ENCODE results near the gene TMEM147.

The TMEM147 gene

DNA sequence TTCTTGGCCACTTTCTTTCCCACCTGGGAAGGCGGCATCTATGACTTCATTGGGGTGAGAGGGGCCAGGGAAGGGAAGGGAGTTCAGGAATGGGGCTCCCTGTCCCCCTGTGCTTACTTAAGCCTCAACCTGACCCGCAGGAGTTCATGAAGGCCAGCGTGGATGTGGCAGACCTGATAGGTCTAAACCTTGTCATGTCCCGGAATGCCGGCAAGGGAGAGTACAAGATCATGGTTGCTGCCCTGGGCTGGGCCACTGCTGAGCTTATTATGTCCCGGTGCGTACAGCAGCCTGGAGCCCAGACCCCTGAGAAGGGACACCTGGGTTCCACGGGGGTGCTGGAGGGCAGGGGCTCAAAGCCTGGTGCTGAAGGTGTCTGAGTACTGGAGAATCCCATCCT, 1.1 kb downstream of the TMEM147 start:
- TF ChIP-seq POLR2AphosphoS5 (IDR thresholded peaks at IDR 0.05; ENCODE audit: low read depth) (no peak), SPI1 (IDR thresholded peaks at IDR 0.05; ENCODE audit: borderline replicate concordance, low read depth) (no peak), GABPA (IDR thresholded peaks at IDR 0.05; ENCODE audit: low read depth) (no peak)
- TF ChIP-seq, protein P1, sequence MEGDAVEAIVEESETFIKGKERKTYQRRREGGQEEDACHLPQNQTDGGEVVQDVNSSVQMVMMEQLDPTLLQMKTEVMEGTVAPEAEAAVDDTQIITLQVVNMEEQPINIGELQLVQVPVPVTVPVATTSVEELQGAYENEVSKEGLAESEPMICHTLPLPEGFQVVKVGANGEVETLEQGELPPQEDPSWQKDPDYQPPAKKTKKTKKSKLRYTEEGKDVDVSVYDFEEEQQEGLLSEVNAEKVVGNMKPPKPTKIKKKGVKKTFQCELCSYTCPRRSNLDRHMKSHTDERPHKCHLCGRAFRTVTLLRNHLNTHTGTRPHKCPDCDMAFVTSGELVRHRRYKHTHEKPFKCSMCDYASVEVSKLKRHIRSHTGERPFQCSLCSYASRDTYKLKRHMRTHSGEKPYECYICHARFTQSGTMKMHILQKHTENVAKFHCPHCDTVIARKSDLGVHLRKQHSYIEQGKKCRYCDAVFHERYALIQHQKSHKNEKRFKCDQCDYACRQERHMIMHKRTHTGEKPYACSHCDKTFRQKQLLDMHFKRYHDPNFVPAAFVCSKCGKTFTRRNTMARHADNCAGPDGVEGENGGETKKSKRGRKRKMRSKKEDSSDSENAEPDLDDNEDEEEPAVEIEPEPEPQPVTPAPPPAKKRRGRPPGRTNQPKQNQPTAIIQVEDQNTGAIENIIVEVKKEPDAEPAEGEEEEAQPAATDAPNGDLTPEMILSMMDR (IDR thresholded peaks at IDR 0.05; ENCODE audit: insufficient read depth, low read length), result no peak
- TF ChIP-seq, protein P2, sequence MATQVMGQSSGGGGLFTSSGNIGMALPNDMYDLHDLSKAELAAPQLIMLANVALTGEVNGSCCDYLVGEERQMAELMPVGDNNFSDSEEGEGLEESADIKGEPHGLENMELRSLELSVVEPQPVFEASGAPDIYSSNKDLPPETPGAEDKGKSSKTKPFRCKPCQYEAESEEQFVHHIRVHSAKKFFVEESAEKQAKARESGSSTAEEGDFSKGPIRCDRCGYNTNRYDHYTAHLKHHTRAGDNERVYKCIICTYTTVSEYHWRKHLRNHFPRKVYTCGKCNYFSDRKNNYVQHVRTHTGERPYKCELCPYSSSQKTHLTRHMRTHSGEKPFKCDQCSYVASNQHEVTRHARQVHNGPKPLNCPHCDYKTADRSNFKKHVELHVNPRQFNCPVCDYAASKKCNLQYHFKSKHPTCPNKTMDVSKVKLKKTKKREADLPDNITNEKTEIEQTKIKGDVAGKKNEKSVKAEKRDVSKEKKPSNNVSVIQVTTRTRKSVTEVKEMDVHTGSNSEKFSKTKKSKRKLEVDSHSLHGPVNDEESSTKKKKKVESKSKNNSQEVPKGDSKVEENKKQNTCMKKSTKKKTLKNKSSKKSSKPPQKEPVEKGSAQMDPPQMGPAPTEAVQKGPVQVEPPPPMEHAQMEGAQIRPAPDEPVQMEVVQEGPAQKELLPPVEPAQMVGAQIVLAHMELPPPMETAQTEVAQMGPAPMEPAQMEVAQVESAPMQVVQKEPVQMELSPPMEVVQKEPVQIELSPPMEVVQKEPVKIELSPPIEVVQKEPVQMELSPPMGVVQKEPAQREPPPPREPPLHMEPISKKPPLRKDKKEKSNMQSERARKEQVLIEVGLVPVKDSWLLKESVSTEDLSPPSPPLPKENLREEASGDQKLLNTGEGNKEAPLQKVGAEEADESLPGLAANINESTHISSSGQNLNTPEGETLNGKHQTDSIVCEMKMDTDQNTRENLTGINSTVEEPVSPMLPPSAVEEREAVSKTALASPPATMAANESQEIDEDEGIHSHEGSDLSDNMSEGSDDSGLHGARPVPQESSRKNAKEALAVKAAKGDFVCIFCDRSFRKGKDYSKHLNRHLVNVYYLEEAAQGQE (IDR thresholded peaks at IDR 0.05; ENCODE audit: insufficient replicate concordance, low read depth), result no peak
- peak overlapping the region; percentile 94 for H3K4me3 ChIP-seq (replicated peaks; ENCODE audit: insufficient read depth, low read length)
- DNase-seq (ENCODE audit: low read depth in 1 of 2, low spot score in 1 of 2), result no peak
- no peaks in the 10 kb centered on the region for H3K27me3 ChIP-seq (ENCODE audit: insufficient read depth, poor library complexity, severe bottlenecking)
- H3K27ac ChIP-seq (replicated peaks), result no peak overlapping the region; the same call in 1 of the 2 replicates

DNA sequence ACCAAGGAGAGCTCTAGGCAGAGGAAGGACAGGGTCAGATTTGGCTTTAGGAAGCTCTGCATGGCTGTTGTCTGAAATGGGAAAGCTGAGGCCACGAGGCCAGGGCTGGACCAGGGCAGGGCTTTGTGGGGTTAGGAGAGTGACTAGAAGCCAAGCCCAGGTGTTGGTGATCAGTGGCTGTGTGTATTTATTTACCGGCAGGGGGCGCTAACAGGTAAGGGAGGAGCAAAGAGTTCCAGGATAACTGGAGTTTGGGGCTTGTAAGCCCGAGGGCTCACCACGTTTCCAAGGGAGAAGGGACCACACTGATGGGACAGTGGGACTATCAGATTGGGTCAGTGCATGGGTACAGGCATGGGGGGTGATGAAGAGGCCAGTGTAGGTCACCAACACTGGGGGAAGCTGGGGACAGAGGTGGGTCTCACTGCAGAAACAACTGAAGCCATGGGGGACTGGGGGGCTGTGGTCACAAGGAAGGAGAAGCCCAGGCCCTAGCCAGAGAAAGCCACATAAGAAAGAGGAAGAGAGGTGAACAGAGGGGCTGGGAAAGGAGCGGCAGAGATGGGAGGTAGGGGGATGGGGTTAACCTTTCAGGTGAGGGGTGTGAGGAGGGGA, 3.9 kb downstream of the TMEM147 start:
- TF ChIP-seq, protein P1 (IDR thresholded peaks at IDR 0.05; ENCODE audit: insufficient read depth, low read length), result peak; percentile 64
- no peak for TF ChIP-seq GABPA (IDR thresholded peaks at IDR 0.05; ENCODE audit: low read depth)
- Histone ChIP-seq H3K27ac (replicated peaks) (no peak overlapping the region), H3K27me3 (ENCODE audit: insufficient read depth, poor library complexity, severe bottlenecking) (no peaks in the 10 kb centered on the region), H3K4me3 (replicated peaks; ENCODE audit: insufficient read depth, low read length) (no peak overlapping the region)
- DNase-seq (ENCODE audit: low read depth in 1 of 2, low spot score in 1 of 2), result peak; percentile 51 to 60

DNA sequence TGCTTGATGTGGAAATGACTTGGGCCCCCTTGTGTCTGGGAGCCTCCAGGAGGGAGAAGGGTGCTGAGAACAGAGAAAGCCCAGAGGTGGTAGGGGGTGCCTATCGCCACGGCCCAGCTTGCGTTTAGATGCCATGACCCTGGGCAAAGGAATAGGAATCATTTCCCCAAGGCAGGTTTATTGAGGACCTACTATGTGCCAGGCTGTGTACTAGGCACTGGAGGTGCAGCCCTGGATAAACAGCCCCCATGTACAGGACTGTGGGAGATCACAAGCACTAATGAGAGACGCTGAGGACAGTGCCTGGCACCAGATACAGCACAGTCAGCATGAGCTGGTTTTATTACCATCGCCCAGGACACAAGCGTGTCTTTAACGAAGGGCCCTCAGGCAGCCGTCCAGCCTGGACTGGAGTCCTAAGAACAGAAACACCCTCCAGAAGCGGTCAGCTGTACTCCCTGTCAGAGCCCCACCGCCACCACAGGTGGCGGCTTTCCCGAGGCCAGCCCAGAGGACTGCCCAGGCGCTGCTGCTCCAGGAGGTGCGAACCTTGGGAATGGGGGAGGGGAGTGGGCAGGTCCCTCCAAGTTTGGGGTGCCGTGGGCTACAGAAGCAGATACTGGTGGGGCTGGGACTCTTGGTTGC, 4.6 kb downstream of the TMEM147 start:
- Histone ChIP-seq H3K4me3 (replicated peaks; ENCODE audit: insufficient read depth, low read length) (no peak overlapping the region), H3K27ac (replicated peaks) (no peak overlapping the region), H3K27me3 (ENCODE audit: insufficient read depth, poor library complexity, severe bottlenecking) (no peaks in the 10 kb centered on the region)
- DNase-seq (ENCODE audit: low read depth in 1 of 2, low spot score in 1 of 2), result no peak
- TF ChIP-seq GABPA (IDR thresholded peaks at IDR 0.05; ENCODE audit: low read depth) (no peak), SPI1 (IDR thresholded peaks at IDR 0.05; ENCODE audit: borderline replicate concordance, low read depth) (no peak), POLR2AphosphoS5 (IDR thresholded peaks at IDR 0.05; ENCODE audit: low read depth) (no peak)
- TF ChIP-seq, protein P2 (IDR thresholded peaks at IDR 0.05; ENCODE audit: insufficient replicate concordance, low read depth), result no peak
- TF ChIP-seq, protein P1 (IDR thresholded peaks at IDR 0.05; ENCODE audit: insufficient read depth, low read length), result no peak

Data from HL-60 (cell line).